ENCODE results near the gene TNXB.
A peak's percentile ranks its signal among the peaks of the same experiment; 100 is the strongest.
"Not testable (repeated sequence)": the region's sequence is repeated elsewhere in the genome, so short reads cannot be mapped to it uniquely, and the experiment has no call there.

The TNXB gene

DNA sequence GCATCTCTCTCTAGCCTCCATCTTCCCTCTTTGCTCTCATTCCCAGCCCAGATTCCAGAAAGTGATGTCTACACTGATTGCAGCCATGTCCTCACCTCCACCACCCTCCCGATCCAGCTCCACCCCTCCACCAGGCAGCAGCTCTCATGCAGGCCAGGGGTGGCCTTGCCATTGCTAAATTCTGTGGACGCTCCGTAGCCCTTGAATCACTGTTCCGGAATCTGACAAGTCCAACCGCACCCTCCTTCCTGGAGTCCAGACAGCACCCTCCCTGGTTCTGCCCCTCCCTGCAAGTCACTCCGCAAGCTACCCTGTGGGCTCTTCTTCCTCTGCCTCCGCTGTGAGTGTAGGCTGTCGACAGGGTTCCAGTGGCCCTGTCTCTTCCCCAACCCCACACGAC is 26.2 kb downstream of the TNXB start:
- no peak for DNase-seq

GRCh38 chr6:32082478-32082877 is 26.7 kb downstream of the TNXB start:
- DNase-seq = no peak

- DNase-seq = no peak
Observed at GRCh38 chr6:32081168-32081990, 27.8 kb downstream of the TNXB start.

GRCh38 chr6:32079566-32080290 is 29.4 kb downstream of the TNXB start:
- no peak for DNase-seq

DNA sequence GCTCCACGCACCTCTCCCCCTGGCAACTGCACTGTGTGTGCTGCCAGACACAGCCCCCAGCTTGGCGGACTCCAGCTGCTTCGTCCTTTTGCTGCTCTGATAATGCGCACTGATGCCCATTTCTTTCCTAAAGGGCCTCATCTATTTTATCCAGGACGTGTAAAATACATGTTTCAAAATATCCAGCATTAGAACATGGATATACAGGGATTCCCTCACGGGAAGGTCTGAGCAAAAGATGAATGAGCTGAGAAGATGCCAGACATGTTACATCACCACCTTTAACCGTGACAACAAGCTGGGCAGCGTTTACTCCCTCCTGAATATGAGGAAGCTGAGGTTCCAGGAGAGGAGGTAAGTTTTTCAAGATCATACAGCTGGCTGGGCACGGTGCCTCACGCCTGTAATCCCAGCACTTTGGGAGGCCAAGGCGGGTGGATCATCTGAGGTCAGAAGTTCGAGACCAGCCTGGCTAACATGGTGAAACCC is 32.8 kb downstream of the TNXB start:
- no peak for DNase-seq

DNA sequence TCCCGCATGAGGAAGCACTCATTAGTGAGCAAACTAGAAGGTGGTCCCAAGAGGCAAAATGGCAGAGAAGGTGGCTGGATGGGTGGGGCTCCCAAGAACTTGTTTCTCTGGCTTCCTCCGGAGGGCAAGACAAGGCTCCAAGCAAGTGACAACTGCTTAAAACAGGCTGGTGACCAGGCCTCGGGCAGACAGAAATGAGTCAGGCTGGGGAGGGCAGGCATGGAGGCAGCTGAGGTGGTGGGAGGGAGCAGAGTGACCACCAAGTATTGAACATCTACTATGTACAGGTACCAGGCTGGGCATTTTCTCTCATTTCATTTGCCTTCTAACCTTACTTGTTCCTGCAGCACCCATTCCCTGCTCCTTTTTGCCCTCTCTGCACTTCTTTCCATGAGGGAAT is 33.4 kb downstream of the TNXB start:
- DNase-seq = no peak

GRCh38 chr6:32074996-32075532 is 34.1 kb downstream of the TNXB start:
- no peak for DNase-seq

- no peak for DNase-seq
Observed at GRCh38 chr6:32073613-32074012, 35.5 kb downstream of the TNXB start.

- DNase-seq = peak; percentile 52
Observed at GRCh38 chr6:32073101-32073500, 36.0 kb downstream of the TNXB start.

DNA sequence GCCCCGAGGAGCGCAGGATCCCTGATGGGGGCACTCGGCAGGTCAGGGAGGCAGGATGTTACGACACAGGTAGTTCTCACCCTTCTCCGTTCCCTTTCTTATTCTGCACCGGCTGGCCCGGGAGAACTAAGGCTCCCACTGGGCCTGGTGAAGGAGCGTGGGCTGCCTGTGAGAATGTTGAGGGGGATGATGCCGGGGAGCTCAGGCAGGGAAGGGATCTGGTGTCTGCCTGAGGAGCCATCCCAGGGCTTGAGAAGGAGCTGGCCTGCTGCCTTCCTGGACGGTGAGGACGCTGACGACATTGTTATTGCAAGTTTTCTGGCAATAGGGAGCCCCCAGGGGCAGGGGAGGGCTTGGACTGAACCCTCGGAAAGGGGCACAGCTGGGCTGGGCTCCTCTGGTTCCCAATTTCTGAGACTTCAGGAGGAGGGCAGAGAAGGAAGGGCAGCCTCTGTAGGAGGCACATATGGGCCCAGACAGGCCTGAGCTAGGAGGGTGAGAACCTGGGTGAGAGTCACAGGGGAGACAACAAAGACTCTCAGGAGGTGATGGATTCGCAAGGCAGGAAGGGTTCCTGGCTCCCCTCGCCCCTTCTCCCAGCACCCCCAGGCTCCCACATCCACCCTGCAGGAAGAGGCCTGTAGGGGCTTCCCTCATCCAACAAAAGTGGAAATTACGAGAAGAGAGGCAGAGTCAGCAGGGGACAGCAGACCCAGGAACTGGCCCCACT is 38.2 kb downstream of the TNXB start:
- no peak for DNase-seq

DNA sequence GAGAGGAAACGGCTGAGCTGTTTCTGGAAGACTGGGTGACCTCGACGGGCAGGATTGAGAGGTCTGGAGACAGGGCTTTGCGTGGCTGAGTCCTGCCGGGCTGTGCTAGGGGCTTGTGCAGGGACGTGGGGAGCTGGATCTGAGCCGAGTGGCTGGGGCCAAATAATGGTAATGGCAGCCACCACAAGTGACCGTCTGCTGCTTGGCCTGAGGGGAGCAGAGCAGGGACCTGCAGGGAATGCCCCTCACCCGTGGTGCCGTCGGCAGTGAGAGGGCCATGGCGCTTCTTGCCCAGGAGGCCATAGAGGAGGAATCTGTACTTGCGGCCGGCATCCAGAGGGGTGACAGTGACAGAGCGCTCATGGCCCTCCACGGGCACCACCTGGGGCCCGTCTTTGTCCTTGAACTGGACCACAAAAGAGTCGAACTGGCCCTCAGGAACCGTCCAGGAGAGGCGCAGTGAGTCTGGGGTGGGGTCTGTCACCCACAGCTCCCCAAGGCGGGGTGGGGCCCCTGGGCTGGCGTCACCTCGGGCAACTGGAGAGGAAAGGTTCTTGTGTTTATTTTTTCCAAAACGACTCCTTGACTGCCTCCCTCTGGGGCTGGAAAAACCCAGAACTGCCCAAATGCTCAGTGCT is 39.1 kb downstream of the TNXB start:
- DNase-seq = no peak

- DNase-seq = no peak
Observed at GRCh38 chr6:32069460-32069859, 39.7 kb downstream of the TNXB start.

- DNase-seq = no peak
Observed at GRCh38 chr6:32068867-32069266, 40.3 kb downstream of the TNXB start.

GRCh38 chr6:32068315-32068714 is 40.8 kb downstream of the TNXB start:
- not testable (repeated sequence) for DNase-seq

- not testable (repeated sequence) for DNase-seq
Observed at GRCh38 chr6:32067521-32067920, 41.6 kb downstream of the TNXB start.

DNA sequence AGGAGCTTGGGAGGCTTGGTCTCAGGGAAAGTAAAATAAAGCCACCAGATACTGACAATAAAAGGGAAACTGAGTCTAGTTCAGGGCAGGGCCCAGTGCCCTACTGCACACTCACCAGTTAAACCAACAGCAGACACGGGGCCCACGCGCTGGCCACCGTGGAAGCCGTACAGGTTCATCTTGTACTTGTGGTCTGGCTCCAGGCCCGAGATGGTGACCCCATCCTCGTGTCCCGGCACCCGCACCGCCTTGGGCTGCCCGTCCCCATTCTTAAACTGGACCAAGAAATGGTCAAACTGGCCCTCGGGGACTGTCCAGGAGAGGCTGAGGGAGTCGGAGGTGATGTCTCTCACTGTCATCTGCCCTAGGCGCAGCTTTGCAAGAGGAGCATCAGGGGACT is 44.4 kb downstream of the TNXB start:
- DNase-seq = no peak

DNA sequence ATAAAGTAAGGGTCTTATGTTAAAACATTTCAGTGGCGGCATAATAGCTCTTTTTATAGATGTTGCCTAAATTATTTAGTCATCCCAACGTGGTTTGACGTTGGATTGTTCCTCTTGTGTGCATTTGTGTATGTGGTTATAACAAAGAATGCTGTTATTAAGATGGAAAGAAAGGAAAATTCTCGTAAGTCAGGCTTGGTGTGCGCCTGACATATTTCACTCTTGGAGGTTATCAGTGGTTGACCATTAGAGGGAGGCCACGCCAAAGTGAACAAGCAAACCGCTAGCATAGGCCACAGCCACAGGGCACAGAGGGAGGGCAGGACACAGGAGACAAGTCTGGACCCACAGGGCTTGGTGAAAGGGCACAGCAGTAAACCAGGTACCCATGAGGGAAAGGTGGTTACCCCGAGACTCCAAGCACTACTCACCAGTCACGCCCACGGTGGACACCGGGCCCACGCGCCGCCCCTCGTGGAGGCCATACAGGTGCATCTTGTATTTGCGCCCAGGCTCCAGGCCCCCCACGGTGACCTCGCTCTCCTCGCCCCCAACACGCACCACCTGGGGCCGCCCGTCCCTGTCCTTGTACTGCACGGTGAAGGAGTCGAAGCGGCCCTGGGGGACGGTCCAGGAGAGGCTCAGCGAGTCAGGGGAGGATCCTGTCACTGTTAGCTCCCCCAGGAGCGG is 48.0 kb downstream of the TNXB start:
- no peak for DNase-seq

DNA sequence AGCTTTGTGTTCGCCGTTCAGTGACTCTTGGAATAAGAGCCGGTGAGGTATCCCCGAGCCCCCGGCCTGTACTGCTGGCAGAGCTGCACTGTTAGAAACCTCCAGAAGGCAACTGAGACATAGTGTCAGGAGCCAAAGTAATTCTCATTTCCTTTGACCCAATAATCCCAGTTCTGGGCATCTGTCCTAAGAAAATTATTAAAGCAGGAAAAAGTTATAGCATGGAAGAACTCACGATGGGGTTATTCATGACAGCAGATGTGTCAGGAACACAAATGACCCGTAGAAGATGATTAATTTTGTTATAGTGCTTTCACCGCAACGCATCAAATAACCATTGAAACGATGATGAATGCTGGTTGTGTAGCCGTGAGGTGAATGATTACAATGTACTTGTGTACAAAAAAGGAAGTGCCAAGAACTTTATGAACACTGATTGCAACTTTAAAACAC is 50.6 kb downstream of the TNXB start:
- no peak for DNase-seq

GRCh38 chr6:32057966-32058365 is 51.2 kb downstream of the TNXB start:
- DNase-seq = no peak

- DNase-seq = no peak
Observed at GRCh38 chr6:32056254-32056653, 52.9 kb downstream of the TNXB start.

DNA sequence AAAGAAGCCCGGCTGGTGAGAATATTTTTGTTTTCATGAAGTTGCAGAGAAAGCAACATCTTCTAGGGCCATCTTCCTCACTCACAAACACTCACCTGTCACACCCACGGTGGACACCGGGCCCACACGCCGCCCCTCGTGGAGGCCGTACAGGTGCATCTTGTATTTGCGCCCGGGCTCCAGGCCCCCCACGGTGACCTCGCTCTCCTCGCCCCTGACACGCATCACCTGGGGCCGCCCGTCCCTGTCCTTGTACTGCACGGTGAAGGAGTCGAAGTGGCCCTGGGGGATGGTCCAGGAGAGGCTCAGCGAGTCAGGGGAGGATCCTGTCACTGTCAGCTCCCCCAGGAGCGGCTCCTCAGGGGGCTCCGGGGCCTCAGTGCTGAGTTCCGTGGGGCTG is 53.4 kb downstream of the TNXB start:
- DNase-seq = not testable (repeated sequence)

- not testable (repeated sequence) for DNase-seq
Observed at GRCh38 chr6:32053314-32053713, 55.8 kb downstream of the TNXB start.
